ENCODE measurements around the gene KRT7.

Gene KRT7

GRCh38 chr12:52225752-52226151, 7.3 kb upstream of the KRT7 start:
- Histone ChIP-seq H3K4me3 (no peak overlapping the region), H3K27ac (peak overlapping the region; percentile 15 to 76)
- TF ChIP-seq CTCF (IDR thresholded peaks at IDR 0.05), result no peak
- no peak for DNase-seq (ENCODE audit: low spot score)

GRCh38 chr12:52226446-52226845, 6.6 kb upstream of the KRT7 start:
- no peak overlapping the region for H3K4me3 ChIP-seq
- H3K27ac ChIP-seq, result peak overlapping the region; percentile 22 to 76
- TF ChIP-seq CTCF (IDR thresholded peaks at IDR 0.05), result no peak
- DNase-seq (ENCODE audit: low spot score), result no peak

GRCh38 chr12:52227606-52228166, 5.4 kb upstream of the KRT7 start:
- no peak overlapping the region for H3K4me3 ChIP-seq
- DNase-seq (ENCODE audit: low spot score), result no peak
- peak overlapping the region in 1 of 2 donors; percentile 76 for H3K27ac ChIP-seq
- TF ChIP-seq CTCF (IDR thresholded peaks at IDR 0.05), result no peak

- H3K27ac ChIP-seq, result peak overlapping the region in 1 of 2 donors; percentile 74
- H3K4me3 ChIP-seq, result no peak overlapping the region
- no peak for TF ChIP-seq CTCF (IDR thresholded peaks at IDR 0.05)
- no peak for DNase-seq (ENCODE audit: low spot score)
These were observed 4.7 kb upstream of the KRT7 start for GRCh38 chr12:52228366-52228765.

- DNase-seq (ENCODE audit: low spot score), result no peak
- Histone ChIP-seq H3K4me3 (no peak overlapping the region), H3K27ac (peak overlapping the region in 1 of 2 donors; percentile 74)
- no peak for TF ChIP-seq CTCF (IDR thresholded peaks at IDR 0.05)
These were observed 4.1 kb upstream of the KRT7 start for GRCh38 chr12:52228931-52229330.

- Histone ChIP-seq H3K4me3 (no peak overlapping the region), H3K27ac (peak overlapping the region in 1 of 2 donors; percentile 74)
- no peak for TF ChIP-seq CTCF (IDR thresholded peaks at IDR 0.05)
- DNase-seq (ENCODE audit: low spot score), result no peak
These were observed 3.2 kb upstream of the KRT7 start for GRCh38 chr12:52229836-52230343.

All from coronary artery (tissue), 2 donors.